HG03095 (cell line): Measurements from ENCODE around the gene FZR1.

Experiments used
- ATAC-seq: cut with Tn5 transposase; IDR thresholded peaks from one replicate; pipeline ENCODE4 v1.9.1; 2021; ENCODE audit warnings: moderate library complexity; ENCODE audit not compliant: unreplicated experiment

Gene FZR1

GRCh38 chr19:3512562-3513228 lies 6.6 kb downstream of the FZR1 start:
- no peak for ATAC-seq

GRCh38 chr19:3513229-3514140 lies 7.4 kb downstream of the FZR1 start:
- ATAC-seq: no peak

GRCh38 chr19:3514930-3515329 lies 8.8 kb downstream of the FZR1 start:
- no peak for ATAC-seq

DNA sequence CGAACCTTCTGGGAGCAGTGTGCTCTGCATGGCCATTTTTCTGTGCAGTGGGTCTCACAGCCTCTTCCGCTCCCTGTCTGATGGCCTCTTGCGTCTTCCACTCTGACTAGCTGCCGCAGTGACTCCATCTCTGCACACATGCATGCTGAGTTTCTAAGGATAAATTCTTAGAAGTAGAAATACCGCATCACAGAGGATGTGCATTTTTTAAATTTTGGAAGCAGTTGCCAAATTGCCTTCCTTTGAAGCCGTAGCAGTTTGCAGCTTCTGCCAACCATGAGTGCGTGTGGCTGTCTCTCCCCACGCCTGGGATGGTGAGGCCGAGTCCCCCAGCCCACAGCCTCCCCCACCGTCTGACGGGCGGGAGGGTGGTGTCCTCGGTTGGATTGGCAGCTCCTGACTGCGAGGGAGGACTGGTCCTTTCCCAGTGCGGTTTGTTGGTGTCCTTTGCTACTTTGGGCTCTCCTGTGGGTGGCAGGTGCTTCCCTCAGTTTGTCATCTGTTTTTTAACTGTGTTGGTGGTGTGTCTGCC lies 9.8 kb downstream of the FZR1 start:
- ATAC-seq: no peak

DNA sequence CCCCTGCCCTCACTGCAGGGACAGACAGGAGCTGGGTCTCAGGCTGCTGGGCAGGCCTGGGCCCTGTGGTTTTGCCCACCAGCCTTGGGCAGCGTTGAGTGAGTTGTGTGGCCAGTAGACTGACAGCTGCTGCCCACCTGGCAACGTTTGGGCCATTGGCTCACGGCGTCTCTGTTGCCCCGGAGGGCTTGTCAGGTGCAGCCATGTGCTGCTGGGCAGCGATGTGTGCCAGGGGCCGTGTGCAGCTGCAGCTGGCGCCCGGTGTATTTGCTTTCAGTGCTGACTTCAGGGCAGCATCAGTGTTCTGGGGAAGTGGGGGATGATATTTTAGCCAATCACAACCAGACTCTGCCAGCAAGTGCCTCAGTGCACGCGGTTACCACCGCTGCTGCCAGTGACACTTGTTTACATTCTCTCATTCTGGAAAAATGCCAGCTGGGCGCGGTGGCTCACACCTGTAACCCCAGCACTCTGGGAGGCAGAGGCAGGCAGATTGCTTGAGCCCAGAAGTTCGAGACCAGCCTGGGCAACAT lies 10.6 kb downstream of the FZR1 start:
- ATAC-seq: no peak

GRCh38 chr19:3517638-3518037 lies 11.5 kb downstream of the FZR1 start:
- no peak for ATAC-seq

GRCh38 chr19:3518255-3518654 lies 12.1 kb downstream of the FZR1 start:
- no peak for ATAC-seq

GRCh38 chr19:3518659-3519058 lies 12.5 kb downstream of the FZR1 start:
- no peak for ATAC-seq

DNA sequence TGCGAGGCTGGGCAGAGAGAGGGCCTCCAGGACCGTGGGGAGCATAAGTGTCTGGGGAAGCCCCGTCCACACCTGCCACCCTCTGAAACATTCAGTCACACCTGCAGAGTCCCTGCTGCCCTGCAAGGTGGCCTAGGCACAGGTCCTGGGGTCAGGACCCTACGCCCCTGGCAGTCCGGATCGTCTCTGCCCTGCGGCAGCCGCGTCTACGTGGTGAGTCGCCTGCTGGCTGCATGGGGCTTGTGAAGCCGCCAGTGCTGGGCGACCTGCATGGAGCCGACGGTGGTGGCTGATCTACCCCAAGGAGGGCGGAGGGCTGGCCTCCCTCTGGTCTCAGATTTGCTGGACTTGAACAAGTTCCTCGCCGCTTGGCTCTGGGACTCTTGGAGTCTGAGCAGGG lies 13.0 kb downstream of the FZR1 start:
- no peak for ATAC-seq

DNA sequence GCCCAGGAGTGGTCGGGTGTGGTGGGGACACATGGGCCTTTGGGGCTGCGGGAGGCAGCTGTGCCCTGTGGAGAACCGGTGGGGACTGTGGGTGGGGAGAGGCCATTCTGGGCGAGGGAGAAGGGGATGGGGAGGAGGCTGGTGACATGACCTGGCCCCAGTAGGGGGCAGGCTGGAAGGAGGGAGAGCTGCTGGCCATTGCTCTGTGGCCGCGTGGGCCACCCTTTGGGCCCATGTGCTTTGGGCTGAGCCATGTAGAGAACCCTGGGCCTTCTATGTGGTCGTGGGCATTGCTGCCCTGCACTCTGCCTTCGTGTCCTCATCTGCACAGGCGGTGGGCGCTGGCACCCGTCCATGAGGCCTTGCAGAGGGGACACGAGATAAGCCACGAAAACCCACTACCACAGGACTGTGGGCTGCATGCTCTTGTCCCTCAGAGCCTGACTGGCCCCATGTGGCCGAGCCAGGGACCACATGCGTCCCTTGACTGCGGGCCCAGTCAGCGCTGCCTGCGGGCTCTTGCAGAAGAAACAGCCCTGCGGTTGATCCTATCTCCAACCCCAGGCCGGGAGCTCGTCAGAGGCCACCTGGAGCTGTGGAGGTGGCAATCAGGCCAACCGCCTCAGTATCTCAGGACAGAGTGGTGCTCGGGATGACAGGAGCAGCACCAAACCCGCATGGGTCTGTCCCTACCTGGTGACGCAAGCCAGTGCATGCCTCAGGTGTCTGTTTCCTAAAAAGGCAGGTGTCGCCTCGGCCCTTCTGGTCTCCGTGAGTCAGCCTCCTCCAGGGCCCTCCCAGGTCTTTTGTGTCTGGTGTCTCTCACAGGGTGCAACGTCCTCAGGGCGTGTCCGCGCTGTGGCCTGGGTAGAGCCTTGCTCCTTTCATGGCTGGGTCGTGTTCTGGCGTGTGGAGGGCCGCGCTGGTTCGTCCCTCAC lies 14.3 kb downstream of the FZR1 start:
- ATAC-seq: no peak

- ATAC-seq: no peak
Observed at GRCh38 chr19:3521104-3521445, 15.0 kb downstream of the FZR1 start.

GRCh38 chr19:3522421-3523360 lies 16.6 kb downstream of the FZR1 start:
- no peak for ATAC-seq

GRCh38 chr19:3523361-3524077 lies 17.4 kb downstream of the FZR1 start:
- no peak for ATAC-seq

DNA sequence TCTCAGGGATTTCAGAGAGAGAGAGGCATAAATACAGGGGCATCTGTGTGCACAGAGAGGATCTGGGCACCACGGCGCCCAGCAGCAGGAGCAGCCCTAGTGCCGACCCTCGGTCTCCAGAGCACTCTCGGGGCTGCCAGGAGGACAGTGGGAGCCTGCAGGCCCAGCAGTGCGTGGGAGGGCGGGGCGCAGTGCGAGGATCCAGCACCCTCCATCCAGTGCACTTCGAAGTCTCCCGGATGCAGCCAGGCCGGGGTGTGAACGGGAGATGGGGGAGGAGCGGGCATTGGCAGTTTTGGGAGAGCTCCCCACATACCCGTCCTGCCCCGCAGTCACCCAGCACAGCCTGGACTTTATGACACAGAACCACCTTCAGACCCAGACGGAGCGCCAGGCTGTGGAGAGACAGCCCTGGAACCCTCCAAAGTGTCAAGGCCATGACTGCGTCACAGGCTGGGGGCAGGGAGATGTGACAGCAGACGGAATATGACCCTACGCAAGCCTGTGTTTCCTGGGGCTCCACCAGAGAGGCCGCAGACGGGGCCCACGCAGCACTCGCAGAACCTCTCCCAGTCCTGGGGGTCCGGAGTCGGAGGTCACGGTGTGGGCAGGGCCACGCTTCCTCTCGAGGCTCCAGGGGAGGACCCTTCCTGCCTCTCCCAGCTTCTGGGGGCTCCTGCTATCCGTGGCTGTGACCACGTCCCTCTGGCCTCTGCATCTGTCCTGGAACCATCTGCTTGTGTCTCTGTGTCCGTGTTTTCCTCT lies 18.1 kb downstream of the FZR1 start:
- ATAC-seq: no peak

DNA sequence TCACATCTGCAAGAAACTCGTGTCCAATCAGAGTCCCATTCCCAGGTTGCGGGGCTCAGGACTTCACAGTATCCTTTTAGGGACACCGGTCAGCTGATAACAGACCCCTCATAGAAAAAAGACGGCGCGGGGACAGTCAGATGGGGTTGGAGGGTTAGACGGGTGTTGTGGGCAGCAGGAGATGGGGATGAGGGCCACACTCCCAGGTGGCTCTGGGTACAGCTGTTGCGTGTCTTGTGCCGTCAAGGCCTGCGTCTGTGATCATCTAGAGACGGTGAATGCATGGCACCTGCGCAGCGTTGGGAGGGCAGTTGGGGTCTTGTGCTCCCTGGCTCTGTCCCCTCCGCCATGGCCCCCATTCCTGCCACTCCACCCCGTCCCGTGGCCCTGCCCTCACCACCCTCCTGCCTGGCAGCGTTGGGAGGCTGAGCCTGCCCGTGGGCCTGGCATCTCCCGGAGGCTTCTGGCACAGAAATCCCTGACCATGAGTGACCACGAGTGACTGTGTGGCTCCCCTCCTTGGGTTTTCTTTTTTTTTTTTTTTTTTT lies 18.9 kb downstream of the FZR1 start:
- ATAC-seq: no peak

DNA sequence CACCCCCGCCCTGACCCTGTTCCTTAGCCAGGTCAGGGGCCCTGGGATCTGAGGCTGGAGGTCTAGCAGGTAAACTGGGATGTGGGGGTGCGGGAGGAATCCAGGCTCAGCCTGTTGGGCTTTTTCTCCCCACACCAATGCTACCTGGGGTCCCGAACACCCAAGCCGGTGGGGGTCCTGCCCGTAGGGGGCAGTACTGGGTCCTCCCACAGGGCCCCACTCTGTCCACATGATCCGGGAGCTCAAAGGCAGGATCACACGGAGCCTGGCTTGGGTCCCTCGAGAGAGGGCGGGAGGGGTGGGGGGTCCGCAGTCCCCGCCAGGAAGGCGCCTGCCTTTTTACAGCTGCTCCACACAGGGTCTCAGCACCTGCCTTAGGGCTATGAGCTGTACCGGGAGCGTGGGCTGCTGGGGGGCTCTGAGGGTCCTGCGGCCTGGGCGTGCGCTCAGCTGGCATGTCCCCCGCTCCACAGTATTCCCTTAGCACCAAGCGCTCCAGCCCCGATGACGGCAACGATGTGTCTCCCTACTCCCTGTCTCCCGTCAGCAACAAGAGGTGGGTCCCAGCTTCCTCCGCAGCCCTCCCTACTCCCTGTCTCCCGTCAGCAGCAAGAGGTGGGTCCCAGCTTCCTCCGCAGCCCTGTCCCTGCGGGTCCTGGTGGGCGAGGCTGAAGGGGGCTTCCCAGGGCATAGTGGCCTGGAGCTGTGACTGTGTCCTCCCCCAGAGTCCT lies 20.6 kb downstream of the FZR1 start:
- ATAC-seq: no peak

GRCh38 chr19:3527238-3527910 lies 21.3 kb downstream of the FZR1 start:
- ATAC-seq: no peak
